H9 (cell line): ENCODE data around the gene MAML3. TPM values are rescaled to one million over a fixed set of nuclear protein-coding genes. Genes with fewer than 3 reads are reported as not detected.
A peak's percentile ranks its signal among the peaks of the same experiment; 100 is the strongest.

ENCODE experiments used
- DNase-seq: peaks from one replicate; pipeline ENCODE4 v3.0.0-alpha.2; 2017
- H2AFZ ChIP-seq: one replicate; pipeline ENCODE4 v1.6.1; 2013; ENCODE audit warnings: mild to moderate bottlenecking, low read length, control low read depth, moderate library complexity
- H2AK5ac ChIP-seq: 2 replicates; pipeline ENCODE4 v1.6.1; 2013; ENCODE audit warnings: low read length, control low read depth, mixed read lengths; ENCODE audit not compliant: insufficient read length
- H2BK120ac ChIP-seq: one replicate; pipeline ENCODE4 v1.6.1; 2013; ENCODE audit warnings: low read depth, mild to moderate bottlenecking, low read length, control low read depth, inconsistent platforms; ENCODE audit not compliant: poor library complexity, severe bottlenecking
- H2BK12ac ChIP-seq: 2 replicates; pipeline ENCODE4 v1.6.1; 2013; ENCODE audit warnings: low read length, control low read depth, mixed read lengths, low read depth; ENCODE audit not compliant: insufficient read length
- H2BK15ac ChIP-seq: 2 replicates; pipeline ENCODE4 v1.6.1; 2013; ENCODE audit warnings: low read depth, low read length, control low read depth
- H2BK20ac ChIP-seq: one replicate; pipeline ENCODE4 v1.6.1; 2013; ENCODE audit warnings: low read depth, mild to moderate bottlenecking, low read length, control low read depth, inconsistent platforms; ENCODE audit not compliant: poor library complexity, severe bottlenecking
- H2BK5ac ChIP-seq: 2 replicates; pipeline ENCODE4 v1.6.1; 2013; ENCODE audit warnings: low read length, control low read depth, mixed read lengths; ENCODE audit not compliant: insufficient read length
- H3K14ac ChIP-seq: 2 replicates; pipeline ENCODE4 v1.6.1; 2013; ENCODE audit warnings: low read length, control low read depth; ENCODE audit not compliant: insufficient read depth
- H3K18ac ChIP-seq: 2 replicates; pipeline ENCODE4 v1.6.1; 2013; ENCODE audit warnings: low read depth, mild to moderate bottlenecking, mixed read lengths, low read length, control low read depth; ENCODE audit not compliant: insufficient read length
- H3K23ac ChIP-seq: 2 replicates; pipeline ENCODE4 v1.6.1; 2013; ENCODE audit warnings: low read length, control low read depth, mixed read lengths, low read depth; ENCODE audit not compliant: insufficient read length
- H3K23me2 ChIP-seq: 2 replicates; pipeline ENCODE4 v1.6.1; 2013; ENCODE audit warnings: low read depth, mild to moderate bottlenecking, mixed read lengths, low read length, control low read depth; ENCODE audit not compliant: insufficient read length, poor library complexity, severe bottlenecking
- H3K27ac ChIP-seq: 2 replicates; pipeline ENCODE4 v1.5.1; 2013; ENCODE audit warnings: low read length, control low read depth, mixed read lengths, low read depth; ENCODE audit not compliant: insufficient read length
- H3K27me3 ChIP-seq: 2 replicates; pipeline ENCODE4 v1.6.1; 2013; ENCODE audit warnings: low read length, control low read depth, inconsistent platforms; ENCODE audit not compliant: insufficient read depth
- H3K4ac ChIP-seq: 2 replicates; pipeline ENCODE4 v1.6.1; 2013; ENCODE audit warnings: low read depth, mild to moderate bottlenecking, control low read depth, inconsistent platforms, low read length, moderate library complexity
- H3K4me1 ChIP-seq: 2 replicates; pipeline ENCODE4 v1.6.1; 2013; ENCODE audit warnings: low read length, control low read depth, inconsistent platforms; ENCODE audit not compliant: insufficient read depth
- H3K4me2 ChIP-seq: 2 replicates; pipeline ENCODE4 v1.6.1; 2013; ENCODE audit warnings: low read length, control low read depth, mixed read lengths; ENCODE audit not compliant: insufficient read length, insufficient read depth
- H3K56ac ChIP-seq: 2 replicates; pipeline ENCODE4 v1.6.1; 2013; ENCODE audit warnings: low read depth, mild to moderate bottlenecking, mixed read lengths, low read length, control low read depth; ENCODE audit not compliant: insufficient read length
- H3K79me1 ChIP-seq: 2 replicates; pipeline ENCODE4 v1.6.1; 2013; ENCODE audit warnings: low read depth, mild to moderate bottlenecking, moderate library complexity, low read length, control low read depth, inconsistent platforms; ENCODE audit not compliant: insufficient read depth, poor library complexity, severe bottlenecking
- H3K79me2 ChIP-seq: 2 replicates; pipeline ENCODE4 v1.6.1; 2013; ENCODE audit warnings: low read length, control low read depth, inconsistent platforms; ENCODE audit not compliant: insufficient read depth
- H3K9ac ChIP-seq: 2 replicates; pipeline ENCODE4 v1.6.1; 2013; ENCODE audit warnings: low read length, control low read depth, mixed read lengths; ENCODE audit not compliant: insufficient read length; ENCODE audit errors: extremely low read depth
- H3K9me3 ChIP-seq: one replicate; pipeline ENCODE4 v1.6.1; 2013; ENCODE audit warnings: low read depth, low read length, inconsistent platforms; ENCODE audit not compliant: control insufficient read depth
- H3T11ph ChIP-seq: one replicate; pipeline ENCODE4 v1.6.1; 2013; ENCODE audit warnings: mild to moderate bottlenecking, low read length, control low read depth, inconsistent platforms
- H4K20me1 ChIP-seq: one replicate; pipeline ENCODE4 v1.6.1; 2013; ENCODE audit not compliant: control insufficient read depth, insufficient read length, insufficient read depth
- H4K5ac ChIP-seq: 2 replicates; pipeline ENCODE4 v1.6.1; 2013; ENCODE audit warnings: low read depth, mild to moderate bottlenecking, mixed read lengths, low read length, control low read depth; ENCODE audit not compliant: insufficient read length
- H4K8ac ChIP-seq: replicated peaks from 2 replicates; pipeline ENCODE4 v1.6.1; 2013; ENCODE audit warnings: low read length, control low read depth, mixed read lengths, low read depth; ENCODE audit not compliant: insufficient read length
- H4K91ac ChIP-seq: 2 replicates; pipeline ENCODE4 v1.6.1; 2013; ENCODE audit warnings: low read depth, mild to moderate bottlenecking, moderate library complexity, mixed read lengths, low read length, control low read depth; ENCODE audit not compliant: insufficient read length
- H3K27ac Mint-ChIP-seq, 3 experiments: 2 replicates in 2 of 3; 3 replicates in 1 of 3; pipeline ENCODE4 v1.8.0; 2020 to 2021; ENCODE audit warnings: mixed read lengths in 3 of 3, mild to moderate bottlenecking in 1 of 3, moderate library complexity in 1 of 3
- H3K27me3 Mint-ChIP-seq: 2 replicates; pipeline ENCODE4 v1.8.0; 2021; ENCODE audit warnings: low read depth, mild to moderate bottlenecking, moderate library complexity, mixed read lengths
- H3K36me3 Mint-ChIP-seq, 3 experiments: 2 replicates in 2 of 3; 3 replicates in 1 of 3; pipeline ENCODE4 v1.8.0; 2020 to 2021; ENCODE audit warnings: low read depth in 3 of 3, mixed read lengths in 3 of 3; ENCODE audit not compliant: insufficient read depth in 1 of 3
- H3K4me1 Mint-ChIP-seq, 2 experiments: 2 replicates each; pipeline ENCODE4 v1.8.0; 2020; ENCODE audit warnings: mixed read lengths in 2 of 2
- H3K4me3 Mint-ChIP-seq, 2 experiments: 2 replicates in 1 of 2; 3 replicates in 1 of 2; pipeline ENCODE4 v1.8.0; 2020 to 2021; ENCODE audit warnings: mild to moderate bottlenecking in 2 of 2, mixed read lengths in 2 of 2, moderate library complexity in 1 of 2
- H3K9me3 Mint-ChIP-seq, 2 experiments: 2 replicates in 1 of 2; 3 replicates in 1 of 2; pipeline ENCODE4 v1.8.0; 2020; ENCODE audit warnings: mild to moderate bottlenecking in 2 of 2, mixed read lengths in 2 of 2, moderate library complexity in 1 of 2
- WGBS: extraction: QIAGEN DNeasy Blood & Tissue Kit; methylation state at CpG from one replicate; pipeline ENCODE4 v1.1.7; 2013; ENCODE audit warnings: missing lambda C conversion rate, low lambda C conversion rate, mixed read lengths; ENCODE audit not compliant: insufficient read length; ENCODE audit errors: extremely low coverage; 5-methylcytosine and 5-hydroxymethylcytosine counted together
- total RNA-seq: library from RNA; stranded (reverse); gene quantifications from 2 replicates; pipeline ENCODE4 v1.2.1, GENCODE V29; 2021
- TF ChIP-seq, protein P1 (sequence below): fragments of 200-600 bp; sonication (generic); conservative IDR thresholded peaks from 3 replicates; pipeline ENCODE4 v1.8.0; 2021; ENCODE audit warnings: antibody characterized with exemption, mild to moderate bottlenecking

The MAML3 gene
- total RNA-seq, 1 experiment from 2014 or later: 3.9 TPM

DNA sequence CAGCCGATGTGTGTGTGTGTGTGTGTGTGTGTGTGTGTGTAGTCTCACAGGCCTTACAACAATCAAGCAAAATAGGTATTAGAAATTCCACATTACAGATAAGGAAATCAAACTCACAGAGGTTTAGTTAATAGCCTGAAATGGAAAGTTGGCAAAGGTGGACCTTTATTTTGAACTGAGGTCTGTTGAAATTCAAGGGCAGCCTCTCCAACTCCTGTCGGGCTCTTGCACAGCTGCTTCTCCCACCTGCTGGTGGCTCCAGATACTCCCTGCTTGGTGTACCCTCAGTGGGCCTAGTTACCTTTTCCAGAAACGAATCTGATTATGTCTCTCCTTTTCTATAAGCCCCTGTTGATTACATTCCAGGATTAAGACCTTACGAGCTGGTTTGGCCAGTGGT, 292.5 kb downstream of the MAML3 start:
- H3K27ac Mint-ChIP-seq: no peak overlapping the region; a peak in 1 of 7 replicates
- Histone ChIP-seq H3K27ac (no peak overlapping the region), H3K9me3 (no peaks in the 10 kb centered on the region), H4K8ac (no peak overlapping the region), H3K9ac (no peak overlapping the region), H4K5ac (no peak overlapping the region), H3K14ac (no peak overlapping the region), H3K18ac (no peak overlapping the region), H3K4ac (no peak overlapping the region), H2BK12ac (no peak overlapping the region), H3T11ph (no peak overlapping the region), H2AFZ (no peak overlapping the region), H3K4me1 (no peaks in the 10 kb centered on the region), H2BK5ac (no peak overlapping the region), H3K79me2 (no peaks in the 10 kb centered on the region), H2BK15ac (no peak overlapping the region), H3K23me2 (no peaks in the 10 kb centered on the region), H4K91ac (no peak overlapping the region), H2BK20ac (no peak overlapping the region), H3K79me1 (no peaks in the 10 kb centered on the region), H3K23ac (no peak overlapping the region), H3K4me2 (no peak overlapping the region), H2BK120ac (no peak overlapping the region), H2AK5ac (no peak overlapping the region), H3K56ac (no peak overlapping the region), H3K27me3 (no peaks in the 10 kb centered on the region), H4K20me1 (no peaks in the 10 kb centered on the region)
- peaks cover 29 to 30% of the 10 kb centered on the region in 2 experiments for H3K4me1 Mint-ChIP-seq
- DNase-seq: no peak
- no CpG with 5 or more reads among the region's 4 CpGs for WGBS
- H3K27me3 Mint-ChIP-seq: no peaks in the 10 kb centered on the region
- H3K9me3 Mint-ChIP-seq: no peaks in the 10 kb centered on the region; a peak in 1 of 5 replicates
- H3K4me3 Mint-ChIP-seq: no peak overlapping the region
- TF ChIP-seq, protein P1, sequence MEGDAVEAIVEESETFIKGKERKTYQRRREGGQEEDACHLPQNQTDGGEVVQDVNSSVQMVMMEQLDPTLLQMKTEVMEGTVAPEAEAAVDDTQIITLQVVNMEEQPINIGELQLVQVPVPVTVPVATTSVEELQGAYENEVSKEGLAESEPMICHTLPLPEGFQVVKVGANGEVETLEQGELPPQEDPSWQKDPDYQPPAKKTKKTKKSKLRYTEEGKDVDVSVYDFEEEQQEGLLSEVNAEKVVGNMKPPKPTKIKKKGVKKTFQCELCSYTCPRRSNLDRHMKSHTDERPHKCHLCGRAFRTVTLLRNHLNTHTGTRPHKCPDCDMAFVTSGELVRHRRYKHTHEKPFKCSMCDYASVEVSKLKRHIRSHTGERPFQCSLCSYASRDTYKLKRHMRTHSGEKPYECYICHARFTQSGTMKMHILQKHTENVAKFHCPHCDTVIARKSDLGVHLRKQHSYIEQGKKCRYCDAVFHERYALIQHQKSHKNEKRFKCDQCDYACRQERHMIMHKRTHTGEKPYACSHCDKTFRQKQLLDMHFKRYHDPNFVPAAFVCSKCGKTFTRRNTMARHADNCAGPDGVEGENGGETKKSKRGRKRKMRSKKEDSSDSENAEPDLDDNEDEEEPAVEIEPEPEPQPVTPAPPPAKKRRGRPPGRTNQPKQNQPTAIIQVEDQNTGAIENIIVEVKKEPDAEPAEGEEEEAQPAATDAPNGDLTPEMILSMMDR: peak; percentile 41; the same call in 2 of the 3 replicates
- H3K36me3 Mint-ChIP-seq: no peaks in the 10 kb centered on the region
